Esophagus muscularis mucosa (tissue), 4 donors: ENCODE measurements around the gene MTA3.

ENCODE experiments used
- CTCF ChIP-seq, 3 experiments: fragments of 200-600 bp in 2 of 3; fragments of 450-650 bp in 1 of 3; sonication (generic) in 2 of 3; IDR thresholded peaks; one replicate each; pipeline ENCODE4 v1.5.1; 2017 to 2019; ENCODE audit warnings: antibody characterized with exemption in 3 of 3, mild to moderate bottlenecking in 2 of 3, moderate library complexity in 1 of 3
- EP300 ChIP-seq: sonication (generic); formaldehyde crosslinking; IDR thresholded peaks from one replicate; pipeline ENCODE4 v1.6.1; 2017; ENCODE audit warnings: antibody characterized with exemption
- POLR2A ChIP-seq: fragments of 450-650 bp; IDR thresholded peaks from one replicate; pipeline ENCODE4 v1.6.1; 2017; ENCODE audit warnings: antibody characterized with exemption, moderate library complexity, mild to moderate bottlenecking, low read depth
- POLR2AphosphoS5 ChIP-seq, 2 donors: sonication (generic); formaldehyde crosslinking; IDR thresholded peaks; one replicate each; pipeline ENCODE4 v1.6.1; 2017; ENCODE audit warnings: antibody characterized with exemption in 2 of 2

GRCh38 chr2:42761554-42761953 is 193.1 kb downstream of the MTA3 start:
- TF ChIP-seq POLR2A (no peak), CTCF (IDR thresholded peaks at IDR 0.05) (no peak), POLR2AphosphoS5 (IDR thresholded peaks at IDR 0.05) (no peak), EP300 (no peak)
